Testis (tissue), 3 donors: ENCODE measurements around the gene MT1M. TPM values are rescaled to one million over a fixed set of nuclear protein-coding genes. Genes with fewer than 3 reads are reported as not detected.
A peak's percentile ranks its signal among the peaks of the same experiment; 100 is the strongest.
"Not testable (repeated sequence)": the region's sequence is repeated elsewhere in the genome, so short reads cannot be mapped to it uniquely, and the experiment has no call there.

Experiments used
- DNase-seq: peaks from one replicate; pipeline ENCODE4 v3.0.0-alpha.2; 2019
- H3K27ac ChIP-seq, 2 donors: fragments of 200-600 bp; sonication (generic); one replicate each; pipeline ENCODE4 v1.5.1; 2019
- H3K27me3 ChIP-seq: fragments of 200-600 bp; sonication (generic); one replicate; pipeline ENCODE4 v1.5.1; 2019
- H3K36me3 ChIP-seq: fragments of 200-600 bp; sonication (generic); one replicate; pipeline ENCODE4 v1.5.1; 2017; ENCODE audit warnings: low read depth; ENCODE audit errors: missing control alignments
- H3K4me1 ChIP-seq: fragments of 200-600 bp; sonication (generic); one replicate; pipeline ENCODE4 v1.5.1; 2019
- H3K4me3 ChIP-seq, 2 donors: fragments of 200-600 bp; sonication (generic); one replicate each; pipeline ENCODE4 v1.5.1; 2017 to 2019
- H3K9me3 ChIP-seq: fragments of 200-600 bp; sonication (generic); one replicate; pipeline ENCODE4 v1.5.1; 2017
- CTCF ChIP-seq, 3 experiments: fragments of 450-650 bp in 2 of 3; fragments of 200-600 bp in 1 of 3; sonication (generic) in 1 of 3; IDR thresholded peaks; one replicate each; pipeline ENCODE4 v1.5.1; 2016 to 2019; ENCODE audit warnings: antibody characterized with exemption in 3 of 3, mild to moderate bottlenecking in 2 of 3, moderate library complexity in 1 of 3
- POLR2A ChIP-seq: fragments of 450-650 bp; IDR thresholded peaks from one replicate; pipeline ENCODE4 v1.6.1; 2017; ENCODE audit warnings: antibody characterized with exemption, mild to moderate bottlenecking, moderate library complexity
- WGBS, 2 donors: methylation state at CpG; one replicate each; pipeline ENCODE4 v1.1.5; 2018; 5-methylcytosine and 5-hydroxymethylcytosine counted together
- intact Hi-C: fragments of 100-400 bp; cut with DNase I; formaldehyde crosslinking; loops from one replicate; pipeline ENCODE4 v1.15.1; 2023; ENCODE audit warnings: low total_unique reads
- polyA plus RNA-seq: library from polyadenylated mRNA; stranded (reverse); fragments of 350-450 nt; fragmentation: Illumina TruSeq; extraction: RNeasy Lipid Tissue Mini Kit (QIAGEN cat#74804); gene quantifications from one replicate; pipeline ENCODE4 v1.2.3, GENCODE V29; 2014; ENCODE audit warnings: low read depth, low replicate concordance; ENCODE audit not compliant: insufficient read depth
- total RNA-seq, 2 donors: library from RNA; depleted of rRNA; stranded (reverse); fragments of >200 nt; gene quantifications; one replicate each; pipeline ENCODE4 v1.2.3, GENCODE V29; 2016

MT1M gene
- total and polyA plus RNA-seq, 3 donors from 2014 or later = 2.2 to 3.7 (median 2.6) TPM

- H3K4me3 ChIP-seq = no peak overlapping the region
- DNase-seq = no peak
- no peaks in the 10 kb centered on the region for H3K36me3 ChIP-seq
- TF ChIP-seq POLR2A = no peak
- TF ChIP-seq CTCF (IDR thresholded peaks at IDR 0.05) = no peak
- intact Hi-C loops = no loop called here
- WGBS, 2 donors = 92 to 93% methylated on average over 1 of the region's 1 CpG
- H3K27me3 ChIP-seq = no peaks in the 10 kb centered on the region
- H3K9me3 ChIP-seq = no peaks in the 10 kb centered on the region
- peaks cover 7% of the 10 kb centered on the region for H3K4me1 ChIP-seq
- no peak overlapping the region for H3K27ac ChIP-seq
These were observed 32.0 kb downstream of the MT1M start for GRCh38 chr16:56664506-56664905.

GRCh38 chr16:56665286-56666261 lies 33.1 kb downstream of the MT1M start:
- H3K27ac ChIP-seq, H3K9me3 ChIP-seq, H3K4me1 ChIP-seq, intact Hi-C loops, H3K4me3 ChIP-seq, H3K36me3 ChIP-seq, H3K27me3 ChIP-seq: not testable (repeated sequence)
- WGBS, 2 donors = 57 to 60% methylated on average over 8 of the region's 8 CpGs
- peak; percentile 67 for DNase-seq

GRCh38 chr16:56667581-56668571 lies 35.4 kb downstream of the MT1M start, which contains the start of gene MT1G:
Gene MT1G, minus strand, starts transcription at chr16:56668065. Its CDS starts 72 bp downstream, at chr16:56667993.
- no peak within 1 kb of the TSS for H3K27ac ChIP-seq
- no peaks in the 10 kb centered on the region for H3K36me3 ChIP-seq
- no peaks in the 10 kb centered on the region for H3K9me3 ChIP-seq
- no peaks in the 10 kb centered on the region for H3K27me3 ChIP-seq
- TF ChIP-seq CTCF (IDR thresholded peaks at IDR 0.05) = no peak
- no peak for TF ChIP-seq POLR2A
- peaks cover 6% of the 10 kb centered on the region for H3K4me1 ChIP-seq
- intact Hi-C loops = no loop called here
- 23 to 35% methylated on average over 19 to 46 of the region's 46 CpGs for WGBS, 2 donors
- no peak for DNase-seq
- H3K4me3 ChIP-seq = no peak within 1 kb of the TSS

- H3K27me3 ChIP-seq = no peaks in the 10 kb centered on the region
- no peak within 1 kb of the TSS for H3K27ac ChIP-seq
- no peak for DNase-seq
- no peaks in the 10 kb centered on the region for H3K36me3 ChIP-seq
- 38 to 49% methylated on average over 26 to 37 of the region's 38 CpGs for WGBS, 2 donors
- intact Hi-C loops = no loop called here
- no peaks in the 10 kb centered on the region for H3K9me3 ChIP-seq
- TF ChIP-seq POLR2A (no peak), CTCF (IDR thresholded peaks at IDR 0.05) (no peak)
- no peak within 1 kb of the TSS for H3K4me3 ChIP-seq
- peaks cover 3% of the 10 kb centered on the region for H3K4me1 ChIP-seq
These were observed 36.8 kb downstream of the MT1M start, which contains the start of gene MT1H for GRCh38 chr16:56669005-56669839. Gene MT1H, plus strand, starts transcription at chr16:56669814. Its CDS starts 71 bp downstream, at chr16:56669885.
